Neural cell (in vitro differentiated cells): ENCODE data around the gene ABI3BP. TPM values are rescaled to one million over a fixed set of nuclear protein-coding genes. Genes with fewer than 3 reads are reported as not detected.

ENCODE experiments used
- H2AFZ ChIP-seq: fragments of 200-600, 300-800 bp; sonication (generic), shearing (Covaris generic); 2 replicates; pipeline ENCODE4 v1.6.0; 2014; ENCODE audit warnings: low read depth, mild to moderate bottlenecking, antibody characterized with exemption, low read length, moderate library complexity
- H3F3A ChIP-seq: fragments of 200-600 bp; shearing (Covaris generic); 2 replicates; pipeline ENCODE4 v1.6.1; 2016; ENCODE audit warnings: mild to moderate bottlenecking, moderate library complexity, mixed read lengths, antibody characterized with exemption, low read length; ENCODE audit not compliant: insufficient read depth, poor library complexity, severe bottlenecking
- H3K27ac ChIP-seq: fragments of 200-600, 300-800 bp; sonication (generic), shearing (Covaris generic); 2 replicates; pipeline ENCODE4 v1.5.1; 2014; ENCODE audit warnings: mild to moderate bottlenecking, low read length, moderate library complexity
- H3K27me3 ChIP-seq: fragments of 300-800, 200-600 bp; sonication (generic), shearing (Covaris generic); 2 replicates; pipeline ENCODE4 v1.6.0; 2014; ENCODE audit warnings: mild to moderate bottlenecking, low read depth, low read length, moderate library complexity; ENCODE audit not compliant: insufficient read depth
- H3K36me3 ChIP-seq: fragments of 300-800, 200-600 bp; sonication (generic), shearing (Covaris generic); 2 replicates; pipeline ENCODE4 v1.5.1; 2014; ENCODE audit warnings: mild to moderate bottlenecking, antibody characterized with exemption, low read length, moderate library complexity; ENCODE audit not compliant: insufficient read depth
- H3K4me2 ChIP-seq: fragments of 300-800, 200-600 bp; sonication (generic), shearing (Covaris generic); 2 replicates; pipeline ENCODE4 v1.6.0; 2014; ENCODE audit warnings: mild to moderate bottlenecking, low read length
- H3K4me3 ChIP-seq: fragments of 300-800, 200-600 bp; sonication (generic), shearing (Covaris generic); 2 replicates; pipeline ENCODE4 v1.5.1; 2014; ENCODE audit warnings: mild to moderate bottlenecking, low read length, moderate library complexity
- H3K79me2 ChIP-seq: fragments of 200-600 bp; shearing (Covaris generic); replicated peaks from 2 replicates; pipeline ENCODE4 v1.6.0; 2014; ENCODE audit warnings: mild to moderate bottlenecking, low read length, moderate library complexity; ENCODE audit not compliant: insufficient read depth
- H3K9ac ChIP-seq: fragments of 300-800, 200-600 bp; sonication (generic), shearing (Covaris generic); 2 replicates; pipeline ENCODE4 v1.6.1; 2016; ENCODE audit warnings: mild to moderate bottlenecking, low read length, mixed read lengths
- H3K9me2 ChIP-seq: fragments of 200-600 bp; shearing (Covaris generic); 2 replicates; pipeline ENCODE4 v1.6.1; 2016; ENCODE audit warnings: mild to moderate bottlenecking, low read length, mixed read lengths; ENCODE audit not compliant: insufficient read depth
- H3K9me3 ChIP-seq: fragments of 200-600, 300-800 bp; sonication (generic), shearing (Covaris generic); 2 replicates; pipeline ENCODE4 v1.6.1; 2016; ENCODE audit warnings: mild to moderate bottlenecking, mixed run types, low read length, moderate library complexity, mixed read lengths
- H4K20me1 ChIP-seq: fragments of 200-600 bp; shearing (Covaris generic); 2 replicates; pipeline ENCODE4 v1.6.1; 2016; ENCODE audit warnings: mild to moderate bottlenecking, mixed run types; ENCODE audit not compliant: insufficient read depth
- CTCF ChIP-seq: fragments of 450-650 bp; IDR thresholded peaks from 2 replicates; pipeline ENCODE4 v1.5.1; 2014; ENCODE audit warnings: antibody characterized with exemption, mild to moderate bottlenecking, moderate library complexity; ENCODE audit not compliant: poor library complexity, severe bottlenecking
- EP300 ChIP-seq: fragments of 450-650 bp; conservative IDR thresholded peaks from 2 replicates; pipeline ENCODE4 v1.6.1; 2014; ENCODE audit warnings: antibody characterized with exemption, mild to moderate bottlenecking, moderate library complexity; ENCODE audit not compliant: poor library complexity, severe bottlenecking
- EZH2 ChIP-seq: fragments of 200-600, 300-800 bp; shearing (Covaris generic), sonication (generic); IDR thresholded peaks from 2 replicates; pipeline ENCODE4 v1.6.1; 2014; ENCODE audit warnings: antibody characterized with exemption, low read length, borderline replicate concordance, mild to moderate bottlenecking; ENCODE audit not compliant: insufficient read depth, poor library complexity, severe bottlenecking
- MXI1 ChIP-seq: fragments of 450-650 bp; conservative IDR thresholded peaks from 2 replicates; pipeline ENCODE4 v1.6.1; 2014; ENCODE audit warnings: antibody characterized with exemption, mild to moderate bottlenecking; ENCODE audit not compliant: poor library complexity, severe bottlenecking
- RAD21 ChIP-seq: fragments of 450-650 bp; conservative IDR thresholded peaks from 2 replicates; pipeline ENCODE4 v1.6.1; 2014; ENCODE audit warnings: antibody characterized with exemption, mild to moderate bottlenecking, moderate library complexity
- REST ChIP-seq: IDR thresholded peaks from 2 replicates; pipeline ENCODE4 v1.6.1; 2012; ENCODE audit warnings: borderline replicate concordance
- SMC3 ChIP-seq: fragments of 450-650 bp; conservative IDR thresholded peaks from 2 replicates; pipeline ENCODE4 v1.6.1; 2014; ENCODE audit warnings: antibody characterized with exemption, mild to moderate bottlenecking, moderate library complexity; ENCODE audit not compliant: poor library complexity
- TAF1 ChIP-seq: IDR thresholded peaks from 2 replicates; pipeline ENCODE4 v1.6.1; 2012; ENCODE audit warnings: low read depth
- polyA plus RNA-seq: library from polyadenylated mRNA; depleted of rRNA; stranded (reverse); fragments of >200 nt; gene quantifications from 2 replicates; pipeline ENCODE4 v1.2.3, GENCODE V29; 2014

ABI3BP gene
- polyA plus RNA-seq, 1 donor from 2014 or later = not detected

DNA sequence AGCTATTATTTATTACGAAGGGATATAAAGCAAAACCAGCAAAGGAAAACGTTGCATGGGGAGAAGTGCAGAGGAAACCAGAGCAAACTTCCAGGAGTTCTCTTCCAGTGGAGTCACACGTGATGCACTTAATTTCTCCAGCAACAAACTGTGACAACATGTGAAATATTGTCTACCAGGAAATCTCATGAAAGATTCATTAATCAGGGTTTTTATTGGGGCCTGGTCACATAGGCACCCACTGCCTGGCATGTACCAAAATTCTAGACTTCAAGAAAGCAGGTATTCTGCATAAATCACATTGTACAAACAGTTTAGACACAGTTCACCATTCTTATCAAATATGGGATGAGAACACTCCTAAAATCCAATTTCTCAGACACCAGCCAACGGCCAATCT, 289.4 kb downstream of the ABI3BP start:
- no peaks in the 10 kb centered on the region for H3K36me3 ChIP-seq
- H3K4me2 ChIP-seq = no peak overlapping the region
- no peaks in the 10 kb centered on the region for H4K20me1 ChIP-seq
- H3K79me2 ChIP-seq = no peaks in the 10 kb centered on the region
- no peaks in the 10 kb centered on the region for H3K27me3 ChIP-seq
- H3K9me3 ChIP-seq = no peaks in the 10 kb centered on the region
- no peak overlapping the region for H2AFZ ChIP-seq
- peaks cover 3% of the 10 kb centered on the region for H3F3A ChIP-seq
- H3K9ac ChIP-seq = no peak overlapping the region
- H3K4me3 ChIP-seq = no peak overlapping the region
- TF ChIP-seq RAD21 (no peak), MXI1 (no peak), EP300 (no peak)
- no peaks in the 10 kb centered on the region for H3K9me2 ChIP-seq
- H3K27ac ChIP-seq = no peak overlapping the region

- Histone ChIP-seq H4K20me1 (no peaks in the 10 kb centered on the region), H3K9me3 (no peaks in the 10 kb centered on the region), H3K27ac (no peak overlapping the region), H3K36me3 (no peaks in the 10 kb centered on the region), H3K79me2 (no peaks in the 10 kb centered on the region), H3K4me2 (no peak overlapping the region), H3K9ac (no peak overlapping the region), H3K9me2 (no peaks in the 10 kb centered on the region), H3K27me3 (no peaks in the 10 kb centered on the region), H2AFZ (no peak overlapping the region), H3K4me3 (no peak overlapping the region), H3F3A (no peaks in the 10 kb centered on the region)
- TF ChIP-seq MXI1 = no peak
- TF ChIP-seq SMC3 = no peak
- TF ChIP-seq EZH2 = no peak
- no peak for TF ChIP-seq CTCF
- no peak for TF ChIP-seq REST
- TF ChIP-seq RAD21 = no peak
- no peak for TF ChIP-seq EP300
- TF ChIP-seq TAF1 = no peak
These were observed 290.3 kb downstream of the ABI3BP start for GRCh38 chr3:100702980-100703345.
